NT2/D1 (cell line): ENCODE measurements around the gene ST8SIA2.

Source experiments
- YY1 ChIP-seq: IDR thresholded peaks from 2 replicates; pipeline ENCODE4 v1.6.1; 2011; ENCODE audit not compliant: insufficient read length, insufficient read depth
- ZNF274 ChIP-seq: IDR thresholded peaks from 2 replicates; pipeline ENCODE4 v1.6.1; 2011; ENCODE audit warnings: mild to moderate bottlenecking, low read depth, low read length

- TF ChIP-seq YY1 (no peak), ZNF274 (no peak)
Measured at GRCh38 chr15:92409521-92409920, 15.8 kb downstream of the ST8SIA2 start.
